Pons (tissue), 1 donor: Measurements from ENCODE around the gene LEUTX.
"Not testable (repeated sequence)": the region's sequence is repeated elsewhere in the genome, so short reads cannot be mapped to it uniquely, and the experiment has no call there.

ENCODE experiments used
- DNase-seq: peaks from one replicate; pipeline ENCODE4 v3.0.0-alpha.2; 2016; ENCODE audit warnings: low spot score

The LEUTX gene

GRCh38 chr19:39780894-39781293, 2.2 kb downstream of the LEUTX start:
- DNase-seq: no peak

DNA sequence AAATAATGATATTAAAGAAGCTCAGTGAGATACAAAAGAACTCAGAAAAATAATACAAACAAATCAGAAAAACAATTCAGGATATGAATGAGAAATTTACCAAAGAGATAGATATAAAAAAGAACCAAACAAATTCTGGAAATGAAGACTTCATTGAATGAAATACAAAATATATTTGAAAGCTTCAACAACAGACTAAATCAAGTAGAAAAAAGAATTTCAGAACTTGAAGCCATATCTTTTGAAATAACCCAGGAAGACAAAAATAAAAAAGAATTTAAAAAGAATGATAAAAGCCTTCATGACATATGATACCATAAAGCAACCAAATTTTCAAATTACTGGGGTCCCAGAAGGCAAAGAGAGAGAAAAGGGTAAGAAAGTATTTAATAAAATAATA, 9.6 kb downstream of the LEUTX start:
- no peak for DNase-seq

GRCh38 chr19:39792999-39793546, 14.4 kb downstream of the LEUTX start:
- DNase-seq: peak; percentile 84

DNA sequence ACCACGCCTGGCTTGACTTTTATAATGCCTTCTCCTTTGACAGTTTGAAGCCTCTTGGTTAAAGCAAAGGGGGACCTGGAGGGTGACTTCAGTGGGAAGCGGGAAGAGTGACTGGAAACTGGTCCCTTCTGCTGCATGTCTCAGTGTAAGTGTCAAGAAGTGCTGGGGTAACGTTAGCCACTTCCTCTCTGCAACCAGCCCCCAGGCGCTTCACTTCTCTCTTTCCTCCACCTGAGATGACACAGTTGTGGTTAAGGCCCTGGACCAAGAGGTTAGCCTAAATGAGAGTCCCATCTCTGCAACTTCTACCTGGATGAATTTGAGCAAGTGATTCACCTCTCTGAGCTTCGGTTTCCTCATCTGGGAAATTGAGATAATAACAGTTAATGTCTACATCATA, 16.3 kb downstream of the LEUTX start:
- DNase-seq: no peak

DNA sequence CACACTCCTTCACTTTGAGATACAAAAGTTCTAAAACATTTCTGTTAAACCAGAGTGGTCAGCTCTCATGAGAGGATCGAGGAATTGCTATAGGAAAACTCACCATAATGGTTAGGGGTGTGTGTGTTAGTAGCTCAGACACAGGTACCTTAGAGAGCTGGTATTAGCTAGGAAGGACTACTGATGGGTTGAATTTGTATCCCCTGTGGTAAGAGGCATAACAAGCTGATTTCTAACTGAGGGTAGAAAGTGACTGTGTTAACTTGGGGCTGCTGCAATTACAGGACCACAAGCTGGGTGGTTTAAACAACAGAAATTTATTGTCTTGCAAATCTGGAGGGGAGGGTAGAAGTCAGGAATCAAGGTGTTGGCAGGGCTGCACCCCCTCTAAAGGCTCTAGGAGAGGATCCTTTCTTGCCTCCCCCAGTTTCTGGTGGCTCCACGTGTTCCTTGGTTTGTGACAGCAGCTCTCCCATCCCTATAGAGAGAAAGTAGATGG, 17.4 kb downstream of the LEUTX start:
- no peak for DNase-seq

- no peak for DNase-seq
These were observed 18.4 kb downstream of the LEUTX start for GRCh38 chr19:39797083-39797482.

- peak; percentile 20 for DNase-seq
These were observed 24.3 kb downstream of the LEUTX start for GRCh38 chr19:39802958-39803357.

- DNase-seq: no peak
These were observed 26.4 kb downstream of the LEUTX start for GRCh38 chr19:39805104-39805503.

GRCh38 chr19:39807846-39808364, 29.3 kb downstream of the LEUTX start:
- DNase-seq: no peak

DNA sequence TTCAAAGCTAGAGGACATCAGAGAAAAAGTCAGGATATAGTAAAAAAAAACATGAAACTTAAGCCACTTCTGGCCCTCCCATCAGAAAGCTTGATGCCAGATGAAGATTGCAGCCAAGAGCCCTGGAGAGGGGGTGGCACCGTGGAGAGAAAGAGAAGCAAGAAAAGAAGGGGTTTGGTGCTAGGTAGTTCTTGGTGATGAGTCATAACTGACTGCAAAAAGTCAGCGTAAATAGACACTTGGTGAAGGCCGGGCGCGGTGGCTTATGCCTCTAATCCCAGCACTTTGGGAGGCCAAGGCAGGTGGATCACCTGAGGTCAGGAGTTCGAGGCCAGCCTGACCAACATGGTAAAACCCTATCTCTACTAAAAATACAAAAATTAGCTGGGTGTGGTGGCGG, 30.0 kb downstream of the LEUTX start:
- DNase-seq: not testable (repeated sequence)

- no peak for DNase-seq
These were observed 30.7 kb downstream of the LEUTX start for GRCh38 chr19:39809368-39809767.

GRCh38 chr19:39810424-39810823, 31.8 kb downstream of the LEUTX start:
- DNase-seq: no peak

GRCh38 chr19:39811064-39811463, 32.4 kb downstream of the LEUTX start:
- no peak for DNase-seq

DNA sequence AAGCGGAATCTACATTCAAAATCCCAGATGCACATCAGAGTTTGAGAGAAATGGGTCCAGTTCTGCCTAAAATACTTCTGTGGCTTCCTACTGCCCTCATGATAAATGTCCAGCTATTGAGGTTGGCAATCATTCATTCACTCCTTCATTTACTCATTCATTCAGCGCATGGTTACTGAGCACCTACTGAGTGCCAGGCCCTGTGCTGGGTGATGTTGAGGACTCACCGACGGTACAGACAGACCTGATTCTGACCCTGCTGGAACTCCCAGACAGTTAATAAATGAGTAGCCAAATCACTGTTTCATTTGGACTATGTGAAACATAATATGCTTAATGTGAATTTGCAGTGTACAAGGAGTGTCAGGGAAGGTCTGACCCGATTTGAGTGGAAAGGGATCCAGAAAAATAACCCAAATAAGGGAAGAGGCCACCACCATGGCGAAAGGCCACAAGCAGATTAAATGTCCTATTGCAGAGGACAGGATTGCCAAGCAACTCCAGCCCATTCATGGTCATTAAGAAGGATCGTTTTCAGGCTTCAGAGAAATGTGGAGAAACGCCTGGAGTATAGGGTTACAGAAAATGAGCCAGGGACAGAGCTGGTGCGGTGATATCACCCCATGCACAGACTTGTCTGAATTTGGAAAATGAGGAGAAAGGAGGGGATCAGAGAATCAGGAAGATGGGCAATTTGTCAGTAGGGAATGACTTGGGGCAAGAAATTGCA, 34.8 kb downstream of the LEUTX start:
- no peak for DNase-seq

DNA sequence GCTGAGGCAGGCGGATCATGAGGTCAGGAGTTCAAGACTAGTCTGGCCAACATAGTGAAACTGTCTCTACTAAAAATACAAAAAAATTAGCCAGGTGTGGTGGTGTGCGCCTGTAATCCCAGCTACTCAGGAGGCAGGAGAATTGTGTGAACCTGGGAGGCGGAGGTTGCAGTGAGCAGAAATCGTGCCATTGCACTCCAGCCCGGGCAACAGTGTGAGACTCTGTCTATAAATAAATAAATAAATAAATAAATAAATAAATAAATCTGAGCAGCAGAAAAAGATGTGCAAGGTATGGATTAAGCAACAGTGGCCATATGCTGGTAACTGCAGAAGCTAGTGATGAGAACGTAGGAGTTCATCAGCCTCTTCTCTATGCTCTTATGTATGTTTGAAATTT, 35.5 kb downstream of the LEUTX start:
- DNase-seq: not testable (repeated sequence)

- DNase-seq: no peak
These were observed 35.9 kb downstream of the LEUTX start for GRCh38 chr19:39814595-39814994.

DNA sequence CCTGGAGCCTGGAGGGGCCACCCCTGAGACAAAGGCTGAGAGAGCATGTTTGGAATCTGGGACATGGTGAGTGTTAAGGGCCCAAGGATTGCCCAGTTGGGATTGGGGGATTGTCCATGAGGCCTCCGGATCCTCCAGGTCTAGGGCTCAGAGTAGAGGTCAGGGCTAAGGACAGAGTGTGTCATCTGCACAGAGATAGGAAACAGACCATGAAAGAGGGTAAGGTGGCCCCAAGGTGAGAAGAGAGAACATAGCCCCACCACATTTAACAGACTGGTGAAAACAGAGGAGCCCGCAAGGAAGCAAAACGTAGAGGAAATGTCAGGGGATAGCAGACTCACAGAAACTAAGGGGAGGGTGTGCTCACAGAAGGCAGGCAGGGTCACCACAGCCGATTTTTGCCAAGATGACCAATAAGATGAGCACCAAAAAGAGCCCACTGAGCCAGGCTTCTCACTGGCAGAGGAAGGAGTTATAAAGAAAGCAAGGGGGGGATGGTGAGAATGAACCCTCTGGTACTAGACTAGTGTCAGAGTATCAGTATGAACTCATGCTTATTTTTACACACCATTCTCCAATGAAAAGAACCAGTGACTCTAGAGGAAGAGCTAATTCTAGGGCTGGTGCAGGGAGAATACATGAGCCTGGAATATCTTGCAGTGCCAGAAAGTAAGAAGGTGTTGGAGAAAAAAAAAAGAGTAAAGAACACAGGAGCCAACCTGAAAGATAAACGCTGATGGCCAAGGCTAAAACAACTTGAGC, 37.8 kb downstream of the LEUTX start:
- no peak for DNase-seq

- no peak for DNase-seq
These were observed 39.4 kb downstream of the LEUTX start for GRCh38 chr19:39817888-39818561.

DNA sequence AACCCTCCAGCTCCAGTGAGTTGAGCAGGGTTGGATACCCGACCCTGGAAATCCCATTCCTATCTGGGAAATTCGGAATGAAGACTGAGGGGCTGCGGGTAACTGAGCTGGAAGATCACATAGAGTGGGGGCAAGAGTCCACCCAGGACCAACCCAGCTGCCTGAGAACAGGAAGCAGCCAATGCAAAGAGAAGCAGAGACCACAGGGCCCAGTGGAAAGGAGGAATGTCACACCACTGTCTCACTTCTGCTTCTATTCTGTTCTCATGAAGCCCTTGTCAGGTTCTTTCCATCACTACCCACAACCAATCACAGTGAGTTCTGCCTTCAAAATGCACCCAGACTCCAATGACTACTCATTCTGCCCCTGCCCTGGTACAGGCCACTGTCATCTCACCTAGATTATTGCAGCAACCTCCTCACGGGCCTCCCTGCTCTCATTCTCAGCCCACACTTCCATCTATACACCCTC, 40.0 kb downstream of the LEUTX start:
- no peak for DNase-seq

DNA sequence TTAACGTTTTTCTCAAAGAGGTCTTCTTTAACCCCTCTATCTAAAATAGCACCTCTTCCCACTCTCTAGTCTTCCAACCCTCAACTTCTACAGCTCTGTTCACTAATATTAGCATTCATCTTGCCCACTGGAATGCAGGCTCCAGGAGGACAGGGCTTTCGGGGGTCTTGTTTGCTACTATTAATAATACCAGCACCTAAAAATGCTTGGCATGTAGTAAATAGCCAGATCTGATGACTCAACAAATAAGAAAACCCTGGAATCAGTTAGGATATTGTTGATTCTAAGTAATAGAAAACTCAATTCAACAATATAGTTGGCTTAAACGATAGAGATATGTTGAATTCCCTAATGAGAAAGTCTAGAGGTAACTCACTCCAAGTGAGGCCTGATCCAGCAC, 41.1 kb downstream of the LEUTX start:
- no peak for DNase-seq

- no peak for DNase-seq
These were observed 42.0 kb downstream of the LEUTX start for GRCh38 chr19:39820696-39821095.

DNA sequence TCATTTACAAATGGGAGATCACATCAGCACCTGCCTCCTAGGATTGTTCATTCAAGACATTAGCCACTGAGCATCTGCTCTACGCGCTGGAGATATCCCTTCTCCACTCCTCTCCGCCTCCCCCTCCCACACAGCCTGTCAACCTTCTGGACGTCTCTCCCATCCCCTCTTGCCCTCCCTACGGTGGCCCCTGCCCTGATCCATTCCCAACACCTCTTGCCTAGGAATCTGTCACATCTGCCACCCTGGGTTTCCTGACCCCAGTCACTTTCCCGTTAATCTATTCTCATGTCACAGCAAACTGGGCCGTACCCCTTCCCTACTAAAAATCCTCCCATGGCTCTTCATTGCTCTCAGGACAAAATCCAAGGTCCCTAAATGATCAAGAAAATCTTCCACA, 45.0 kb downstream of the LEUTX start:
- DNase-seq: no peak
